ENCODE results near the gene IMPDH2.

The IMPDH2 gene

DNA sequence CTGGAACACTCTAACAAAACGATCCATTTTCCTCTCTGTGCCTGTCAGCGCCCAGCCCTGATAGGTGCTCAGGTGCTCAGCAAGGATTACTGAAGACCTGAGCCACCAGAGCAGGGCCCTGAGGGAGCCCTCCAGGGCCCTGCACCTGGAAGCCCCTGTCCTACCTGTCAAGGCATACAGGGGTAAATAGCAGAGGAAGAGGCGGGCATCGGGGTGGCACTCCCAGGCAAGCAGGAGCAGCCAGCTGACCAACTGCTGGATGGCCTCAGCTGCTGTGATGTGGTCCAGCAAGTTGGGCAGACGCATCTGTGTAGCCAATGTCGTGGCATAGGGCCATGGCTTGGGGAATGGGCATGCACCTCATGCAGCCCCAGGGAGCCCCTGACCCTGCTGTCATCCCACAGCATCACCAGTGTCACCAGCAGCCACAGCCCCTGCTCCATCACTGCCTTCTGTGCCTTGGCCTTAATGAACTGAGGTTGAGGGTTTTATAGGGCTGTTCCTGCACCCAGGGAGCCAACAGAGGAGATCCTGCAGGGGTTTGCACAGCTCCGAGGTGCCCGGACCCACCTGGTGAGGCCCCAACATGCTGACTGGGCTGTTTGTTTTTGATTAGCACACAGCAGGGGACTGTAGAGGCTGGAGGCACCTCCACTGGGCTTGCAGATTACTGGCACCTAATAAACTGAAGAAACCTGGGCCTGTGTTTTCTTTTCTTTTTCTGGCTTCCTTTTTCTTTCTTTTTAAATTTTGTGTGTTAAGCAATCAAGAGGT, 29.9 kb downstream of the IMPDH2 start:
- no peak for TF ChIP-seq MAX (IDR thresholded peaks at IDR 0.05; ENCODE audit: low read depth, low read length)
- TF ChIP-seq MYC (IDR thresholded peaks at IDR 0.05; ENCODE audit: low read depth, low read length) = no peak
- TF ChIP-seq, protein P1, sequence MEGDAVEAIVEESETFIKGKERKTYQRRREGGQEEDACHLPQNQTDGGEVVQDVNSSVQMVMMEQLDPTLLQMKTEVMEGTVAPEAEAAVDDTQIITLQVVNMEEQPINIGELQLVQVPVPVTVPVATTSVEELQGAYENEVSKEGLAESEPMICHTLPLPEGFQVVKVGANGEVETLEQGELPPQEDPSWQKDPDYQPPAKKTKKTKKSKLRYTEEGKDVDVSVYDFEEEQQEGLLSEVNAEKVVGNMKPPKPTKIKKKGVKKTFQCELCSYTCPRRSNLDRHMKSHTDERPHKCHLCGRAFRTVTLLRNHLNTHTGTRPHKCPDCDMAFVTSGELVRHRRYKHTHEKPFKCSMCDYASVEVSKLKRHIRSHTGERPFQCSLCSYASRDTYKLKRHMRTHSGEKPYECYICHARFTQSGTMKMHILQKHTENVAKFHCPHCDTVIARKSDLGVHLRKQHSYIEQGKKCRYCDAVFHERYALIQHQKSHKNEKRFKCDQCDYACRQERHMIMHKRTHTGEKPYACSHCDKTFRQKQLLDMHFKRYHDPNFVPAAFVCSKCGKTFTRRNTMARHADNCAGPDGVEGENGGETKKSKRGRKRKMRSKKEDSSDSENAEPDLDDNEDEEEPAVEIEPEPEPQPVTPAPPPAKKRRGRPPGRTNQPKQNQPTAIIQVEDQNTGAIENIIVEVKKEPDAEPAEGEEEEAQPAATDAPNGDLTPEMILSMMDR (IDR thresholded peaks at IDR 0.05; ENCODE audit: low read depth, low read length) = no peak
- TF ChIP-seq POLR2A (IDR thresholded peaks at IDR 0.05; ENCODE audit: extremely low read depth, insufficient read length) = no peak
- no peak for DNase-seq (ENCODE audit: low read depth)
- no peak overlapping the region for H3K4me3 ChIP-seq (ENCODE audit: low read depth, low read length)

DNA sequence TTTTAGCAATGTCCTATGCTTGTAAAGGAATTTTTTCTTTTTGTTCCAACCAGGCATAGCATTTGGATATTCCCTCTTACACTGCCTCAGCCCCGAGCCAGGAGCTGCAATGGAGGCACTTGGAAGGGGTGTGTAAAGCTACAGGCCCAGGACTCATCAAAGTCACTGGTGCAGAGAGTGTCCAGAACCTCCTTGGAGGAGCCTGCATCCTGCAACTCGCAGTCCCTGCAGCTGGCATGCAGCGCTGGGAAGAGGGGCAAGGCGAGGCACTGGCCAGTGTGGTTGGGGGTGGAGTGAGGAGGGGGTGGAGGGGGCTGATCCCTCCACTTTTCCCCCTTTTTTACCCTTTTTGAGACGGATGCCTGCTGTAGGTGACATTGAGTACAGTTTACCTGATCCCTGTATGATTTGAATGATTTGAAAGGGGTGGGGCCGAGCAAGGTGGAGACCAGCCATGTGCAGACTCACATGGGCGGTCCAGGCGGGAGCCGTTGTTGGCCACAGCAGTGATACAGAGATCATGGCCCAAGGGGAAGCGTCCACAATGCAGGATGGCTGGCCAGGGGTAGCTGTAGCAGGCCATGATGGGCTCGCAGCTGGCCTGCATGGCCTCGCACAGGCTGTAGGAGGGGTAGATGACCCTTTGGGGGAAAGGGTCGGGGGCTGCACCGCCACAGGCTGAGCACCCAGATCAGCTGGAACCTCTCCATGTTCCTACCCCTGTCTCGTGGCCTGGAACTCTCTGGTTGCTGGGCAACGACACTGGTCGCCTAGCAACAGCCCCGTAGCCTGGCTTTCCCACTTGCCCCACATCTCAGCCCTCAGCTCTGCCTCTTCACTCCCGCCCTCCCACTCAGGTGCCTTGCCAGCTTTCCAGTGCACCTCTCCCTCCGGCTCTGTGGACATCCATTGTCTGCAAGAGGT, 31.2 kb downstream of the IMPDH2 start:
- no peak overlapping the region for H3K4me3 ChIP-seq (ENCODE audit: low read depth, low read length)
- TF ChIP-seq, protein P1 (IDR thresholded peaks at IDR 0.05; ENCODE audit: low read depth, low read length) = no peak
- no peak for TF ChIP-seq POLR2A (IDR thresholded peaks at IDR 0.05; ENCODE audit: extremely low read depth, insufficient read length)
- TF ChIP-seq MAX (IDR thresholded peaks at IDR 0.05; ENCODE audit: low read depth, low read length) = no peak
- TF ChIP-seq MYC (IDR thresholded peaks at IDR 0.05; ENCODE audit: low read depth, low read length) = no peak
- no peak for DNase-seq (ENCODE audit: low read depth)

- TF ChIP-seq POLR2A (IDR thresholded peaks at IDR 0.05; ENCODE audit: extremely low read depth, insufficient read length) (no peak), MAX (IDR thresholded peaks at IDR 0.05; ENCODE audit: low read depth, low read length) (no peak), MYC (IDR thresholded peaks at IDR 0.05; ENCODE audit: low read depth, low read length) (no peak)
- TF ChIP-seq, protein P1 (IDR thresholded peaks at IDR 0.05; ENCODE audit: low read depth, low read length) = no peak
- DNase-seq (ENCODE audit: low read depth) = no peak
These were observed 32.0 kb downstream of the IMPDH2 start for GRCh38 chr3:48997102-48997635.

DNA sequence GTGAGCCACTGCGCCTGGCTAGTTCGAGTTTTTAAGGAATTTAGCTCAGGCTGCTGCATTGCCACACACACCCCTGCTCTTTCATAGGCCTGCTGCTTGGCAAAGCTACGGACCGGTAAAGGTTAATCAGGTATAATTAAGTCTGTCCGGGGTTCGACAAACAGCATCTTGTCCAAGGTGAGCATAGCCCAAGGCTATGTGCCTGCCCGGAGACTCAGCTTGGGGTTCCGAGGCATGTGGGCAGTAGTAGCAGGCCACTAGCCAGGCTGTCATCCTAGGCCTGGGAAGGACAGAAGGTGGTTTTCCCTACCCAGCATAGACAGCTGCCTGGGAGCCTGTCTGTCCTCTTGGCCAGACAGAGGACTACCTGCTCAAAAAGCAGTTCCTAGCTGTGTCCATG, 32.6 kb downstream of the IMPDH2 start:
- TF ChIP-seq POLR2A (IDR thresholded peaks at IDR 0.05; ENCODE audit: extremely low read depth, insufficient read length) (no peak), MYC (IDR thresholded peaks at IDR 0.05; ENCODE audit: low read depth, low read length) (no peak), MAX (IDR thresholded peaks at IDR 0.05; ENCODE audit: low read depth, low read length) (no peak)
- TF ChIP-seq, protein P1 (IDR thresholded peaks at IDR 0.05; ENCODE audit: low read depth, low read length) = no peak

More at GRCh38 chr3:48997102-48997635, 32.0 kb downstream of the IMPDH2 start:
- no peak overlapping the region for H3K4me3 ChIP-seq (ENCODE audit: low read depth, low read length)

DNA sequence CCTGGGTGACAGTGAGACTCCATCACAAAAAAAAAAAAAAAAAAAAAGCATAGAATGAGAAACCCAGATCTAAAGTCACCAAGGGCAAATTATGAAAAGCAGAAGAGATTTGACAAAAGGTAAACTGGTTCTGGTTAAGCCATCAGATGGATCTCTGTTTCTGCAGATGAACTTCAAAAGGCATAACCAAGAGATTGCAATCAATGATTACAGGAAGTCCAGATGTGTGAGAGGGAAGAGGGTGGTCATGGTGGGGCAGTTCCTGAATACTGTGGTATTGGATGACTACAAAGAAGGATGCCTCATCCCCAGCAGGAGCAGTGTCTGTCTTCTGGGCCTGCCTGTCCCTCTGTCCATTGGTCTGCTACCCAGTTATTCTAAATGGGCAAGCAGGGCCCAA, 35.4 kb downstream of the IMPDH2 start:
- H3K4me3 ChIP-seq (ENCODE audit: low read depth, low read length) = no peak overlapping the region
- peak; percentile 33 for DNase-seq (ENCODE audit: low read depth)
- TF ChIP-seq MYC (IDR thresholded peaks at IDR 0.05; ENCODE audit: low read depth, low read length) (no peak), MAX (IDR thresholded peaks at IDR 0.05; ENCODE audit: low read depth, low read length) (no peak), POLR2A (IDR thresholded peaks at IDR 0.05; ENCODE audit: extremely low read depth, insufficient read length) (no peak)
- TF ChIP-seq, protein P1 (IDR thresholded peaks at IDR 0.05; ENCODE audit: low read depth, low read length) = no peak

More for the DNA sequence above, 32.6 kb downstream of the IMPDH2 start:
- H3K4me3 ChIP-seq (ENCODE audit: low read depth, low read length) = no peak overlapping the region
- DNase-seq (ENCODE audit: low read depth) = no peak

Data from NB4 (cell line).